HG03064 (cell line): ENCODE results near the gene SLC22A3.
"Not testable (repeated sequence)": the region's sequence is repeated elsewhere in the genome, so short reads cannot be mapped to it uniquely, and the experiment has no call there.

Experiments used
- ATAC-seq: cut with Tn5 transposase; IDR thresholded peaks from one replicate; pipeline ENCODE4 v1.9.1; 2021; ENCODE audit warnings: low read depth; ENCODE audit not compliant: unreplicated experiment

Gene SLC22A3

GRCh38 chr6:160367798-160368547, 19.8 kb downstream of the SLC22A3 start:
- ATAC-seq, result no peak

GRCh38 chr6:160368670-160369069, 20.5 kb downstream of the SLC22A3 start:
- ATAC-seq, result no peak

GRCh38 chr6:160373601-160374000, 25.4 kb downstream of the SLC22A3 start:
- not testable (repeated sequence) for ATAC-seq

GRCh38 chr6:160374836-160375560, 26.8 kb downstream of the SLC22A3 start:
- ATAC-seq, result no peak

- ATAC-seq, result no peak
These were observed 27.4 kb downstream of the SLC22A3 start for GRCh38 chr6:160375561-160375949.

GRCh38 chr6:160376445-160376844, 28.3 kb downstream of the SLC22A3 start:
- ATAC-seq, result no peak

- ATAC-seq, result no peak
These were observed 30.0 kb downstream of the SLC22A3 start for GRCh38 chr6:160378218-160378617.

GRCh38 chr6:160378882-160379281, 30.7 kb downstream of the SLC22A3 start:
- ATAC-seq, result no peak

GRCh38 chr6:160379466-160379865, 31.3 kb downstream of the SLC22A3 start:
- no peak for ATAC-seq

- no peak for ATAC-seq
These were observed 34.8 kb downstream of the SLC22A3 start for GRCh38 chr6:160382946-160383345.

GRCh38 chr6:160386869-160387530, 38.8 kb downstream of the SLC22A3 start:
- no peak for ATAC-seq

GRCh38 chr6:160387916-160388643, 39.9 kb downstream of the SLC22A3 start:
- ATAC-seq, result no peak

- no peak for ATAC-seq
These were observed 40.7 kb downstream of the SLC22A3 start for GRCh38 chr6:160388922-160389321.

GRCh38 chr6:160391419-160392116, 43.4 kb downstream of the SLC22A3 start:
- ATAC-seq, result no peak

- not testable (repeated sequence) for ATAC-seq
These were observed 45.3 kb downstream of the SLC22A3 start for GRCh38 chr6:160393442-160393841.

- ATAC-seq, result no peak
These were observed 45.9 kb downstream of the SLC22A3 start for GRCh38 chr6:160393891-160394653.

- ATAC-seq, result no peak
These were observed 46.5 kb downstream of the SLC22A3 start for GRCh38 chr6:160394654-160395035.

- ATAC-seq, result no peak
These were observed 47.0 kb downstream of the SLC22A3 start for GRCh38 chr6:160395187-160395586.

- ATAC-seq, result no peak
These were observed 48.1 kb downstream of the SLC22A3 start for GRCh38 chr6:160396292-160396691.
